ENCODE measurements around the gene TUBA1C.
"Not testable (repeated sequence)": the region's sequence is repeated elsewhere in the genome, so short reads cannot be mapped to it uniquely, and the experiment has no call there.

Gene TUBA1C

GRCh38 chr12:49253033-49253623 is 11.8 kb upstream of the TUBA1C start:
- TF ChIP-seq CTCF (IDR thresholded peaks at IDR 0.05; ENCODE audit: low read depth, low read length) = no peak

GRCh38 chr12:49255456-49255855 is 9.4 kb upstream of the TUBA1C start:
- not testable (repeated sequence) for H3K27me3 ChIP-seq; H3K36me3 ChIP-seq; H3K4me3 ChIP-seq (ENCODE audit: low read depth, low read length); H3K9me3 ChIP-seq; DNase-seq; H3K4me1 ChIP-seq

More at GRCh38 chr12:49253033-49253623, 11.8 kb upstream of the TUBA1C start:
- Histone ChIP-seq H3K4me3 (ENCODE audit: low read depth, low read length) (no peak overlapping the region), H3K9me3 (no peaks in the 10 kb centered on the region), H3K36me3 (peaks cover 3% of the 10 kb centered on the region), H3K27me3 (no peaks in the 10 kb centered on the region), H3K4me1 (no peaks in the 10 kb centered on the region)
- DNase-seq = no peak

GRCh38 chr12:49255857-49256637 is 8.8 kb upstream of the TUBA1C start:
- DNase-seq = no peak
- H3K9me3 ChIP-seq = no peaks in the 10 kb centered on the region
- no peaks in the 10 kb centered on the region for H3K27me3 ChIP-seq
- peaks cover 7% of the 10 kb centered on the region for H3K36me3 ChIP-seq
- H3K4me1 ChIP-seq = no peaks in the 10 kb centered on the region; the same call in 1 of the 2 replicates
- no peak overlapping the region for H3K4me3 ChIP-seq (ENCODE audit: low read depth, low read length)
- no peak for TF ChIP-seq CTCF (IDR thresholded peaks at IDR 0.05; ENCODE audit: low read depth, low read length)

GRCh38 chr12:49257508-49258184 is 7.2 kb upstream of the TUBA1C start:
- H3K4me3 ChIP-seq (ENCODE audit: low read depth, low read length) = not testable (repeated sequence)

GRCh38 chr12:49259452-49259851 is 5.4 kb upstream of the TUBA1C start:
- peaks cover 7% of the 10 kb centered on the region for H3K36me3 ChIP-seq
- H3K9me3 ChIP-seq = no peaks in the 10 kb centered on the region
- no peak for TF ChIP-seq CTCF (IDR thresholded peaks at IDR 0.05; ENCODE audit: low read depth, low read length)
- H3K4me3 ChIP-seq (ENCODE audit: low read depth, low read length) = no peak overlapping the region
- H3K27me3 ChIP-seq = no peaks in the 10 kb centered on the region
- no peaks in the 10 kb centered on the region; the same call in 1 of the 2 replicates for H3K4me1 ChIP-seq
- no peak for DNase-seq

More at GRCh38 chr12:49257508-49258184, 7.2 kb upstream of the TUBA1C start:
- not testable (repeated sequence) for DNase-seq, H3K36me3 ChIP-seq, H3K4me1 ChIP-seq, H3K27me3 ChIP-seq, H3K9me3 ChIP-seq

- no peaks in the 10 kb centered on the region for H3K27me3 ChIP-seq
- H3K36me3 ChIP-seq = peaks cover 9% of the 10 kb centered on the region
- H3K9me3 ChIP-seq = no peaks in the 10 kb centered on the region
- TF ChIP-seq CTCF (IDR thresholded peaks at IDR 0.05; ENCODE audit: low read depth, low read length) = no peak
- no peak for DNase-seq
- H3K4me3 ChIP-seq (ENCODE audit: low read depth, low read length) = no peak overlapping the region
- H3K4me1 ChIP-seq = no peaks in the 10 kb centered on the region; the same call in 1 of the 2 replicates
These were observed 4.7 kb upstream of the TUBA1C start for GRCh38 chr12:49260166-49260565.
